ENCODE results near the gene MTAP. TPM values are rescaled to one million over a fixed set of nuclear protein-coding genes. Genes with fewer than 3 reads are reported as not detected.

The MTAP gene
- total RNA-seq, 1 experiment from 2014 or later: not detected

DNA sequence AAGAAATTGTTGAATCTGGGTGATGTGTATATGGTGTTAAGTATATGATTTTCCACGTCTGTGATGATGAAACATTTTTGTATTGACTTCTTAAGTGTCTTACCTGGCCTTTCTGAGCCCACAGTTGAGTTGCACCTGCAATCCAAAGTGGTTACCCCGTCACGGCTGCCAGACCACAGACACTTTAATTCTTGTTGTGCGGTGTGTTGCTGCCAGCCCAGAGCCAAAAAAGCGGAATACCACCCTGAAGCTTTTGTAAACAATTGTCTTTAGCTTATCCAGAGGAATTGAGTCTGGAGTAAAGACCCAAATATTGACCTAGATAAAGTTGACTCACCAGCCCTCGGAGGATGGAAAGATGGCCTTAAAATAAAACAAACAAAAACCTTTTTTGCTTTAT is 35.1 kb downstream of the MTAP start:
- ChIA-PET POLR2A (interaction anchor here (1.8 kb wide), 1 partner anchor 153 kb away, joined by 6 read pairs; no protein-coding TSS in a partner anchor), CTCF (interaction anchor here (0.9 to 2.3 kb wide), 2 partner anchors 16 to 401 kb away, joined by 5 to 7 read pairs; no protein-coding TSS in a partner anchor)
- Mint-ChIP-seq H3K4me3 (ENCODE audit: unreplicated experiment) (no peak overlapping the region), H3K36me3 (ENCODE audit: insufficient read depth, unreplicated experiment) (no peaks in the 10 kb centered on the region), H3K4me1 (ENCODE audit: insufficient read depth, unreplicated experiment) (peaks cover 25% of the 10 kb centered on the region), H3K9me3 (ENCODE audit: unreplicated experiment) (peaks cover under 1% of the 10 kb centered on the region), H3K27ac (ENCODE audit: low read depth, unreplicated experiment) (peak overlapping the region; percentile 73), H3K27me3 (ENCODE audit: insufficient read depth, unreplicated experiment) (no peaks in the 10 kb centered on the region)
- no peak for DNase-seq (ENCODE audit: unreplicated experiment)
- intact Hi-C loops (cut with micrococcal nuclease): loop anchor here (10.0 kb wide), 1 partner anchor 283 kb away; no protein-coding TSS in a partner anchor
- no TSS peak for BruUV-seq (replicated peaks)
- no peak for TF ChIP-seq CTCF (IDR thresholded peaks at IDR 0.05; ENCODE audit: unreplicated experiment)

DNA sequence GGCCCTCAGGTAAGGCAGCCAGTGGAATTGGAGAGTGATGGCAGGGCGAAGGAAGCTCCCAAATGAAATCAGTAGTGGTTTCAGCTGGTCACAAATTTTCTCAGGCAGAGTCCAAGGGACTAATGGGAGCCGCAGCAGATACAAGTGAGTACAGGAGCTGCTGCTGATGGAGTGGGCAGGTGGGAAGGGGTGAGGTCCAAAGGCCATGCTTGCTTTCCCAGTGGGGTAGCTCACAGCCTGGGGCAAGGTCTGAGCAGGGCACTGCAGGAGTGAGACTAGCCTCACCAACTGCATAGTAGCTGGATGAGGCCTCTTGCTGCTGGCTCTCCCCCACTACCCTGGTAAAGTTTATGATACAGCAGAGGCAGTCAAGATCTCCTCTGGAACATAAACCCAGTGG is 38.2 kb downstream of the MTAP start:
- BruUV-seq (replicated peaks): no TSS peak
- Mint-ChIP-seq H3K4me3 (ENCODE audit: unreplicated experiment) (no peak overlapping the region), H3K9me3 (ENCODE audit: unreplicated experiment) (peaks cover 14% of the 10 kb centered on the region), H3K4me1 (ENCODE audit: insufficient read depth, unreplicated experiment) (peaks cover 13% of the 10 kb centered on the region), H3K36me3 (ENCODE audit: insufficient read depth, unreplicated experiment) (no peaks in the 10 kb centered on the region), H3K27ac (ENCODE audit: low read depth, unreplicated experiment) (no peak overlapping the region), H3K27me3 (ENCODE audit: insufficient read depth, unreplicated experiment) (no peaks in the 10 kb centered on the region)
- intact Hi-C loops (cut with micrococcal nuclease): no loop called here
- POLR2A ChIA-PET: no interaction called here
- CTCF ChIA-PET: interaction anchor here (1.0 kb wide), 1 partner anchor 132 kb away, joined by 3 read pairs; no protein-coding TSS in a partner anchor
- no peak for TF ChIP-seq CTCF (IDR thresholded peaks at IDR 0.05; ENCODE audit: unreplicated experiment)
- DNase-seq (ENCODE audit: unreplicated experiment): no peak

GRCh38 chr9:21841133-21841532 is 38.7 kb downstream of the MTAP start:
- Mint-ChIP-seq H3K27me3 (ENCODE audit: insufficient read depth, unreplicated experiment) (no peaks in the 10 kb centered on the region), H3K4me3 (ENCODE audit: unreplicated experiment) (no peak overlapping the region), H3K9me3 (ENCODE audit: unreplicated experiment) (peaks cover 14% of the 10 kb centered on the region), H3K36me3 (ENCODE audit: insufficient read depth, unreplicated experiment) (no peaks in the 10 kb centered on the region), H3K4me1 (ENCODE audit: insufficient read depth, unreplicated experiment) (peaks cover 10% of the 10 kb centered on the region), H3K27ac (ENCODE audit: low read depth, unreplicated experiment) (no peak overlapping the region)
- TF ChIP-seq CTCF (IDR thresholded peaks at IDR 0.05; ENCODE audit: unreplicated experiment): no peak
- POLR2A ChIA-PET: no interaction called here
- intact Hi-C loops (cut with micrococcal nuclease): no loop called here
- BruUV-seq (replicated peaks): no TSS peak
- CTCF ChIA-PET: interaction anchor here (0.6 to 1.0 kb wide), 2 partner anchors 133 to 1749 kb away, joined by 3 read pairs; no protein-coding TSS in a partner anchor
- DNase-seq (ENCODE audit: unreplicated experiment): no peak

DNA sequence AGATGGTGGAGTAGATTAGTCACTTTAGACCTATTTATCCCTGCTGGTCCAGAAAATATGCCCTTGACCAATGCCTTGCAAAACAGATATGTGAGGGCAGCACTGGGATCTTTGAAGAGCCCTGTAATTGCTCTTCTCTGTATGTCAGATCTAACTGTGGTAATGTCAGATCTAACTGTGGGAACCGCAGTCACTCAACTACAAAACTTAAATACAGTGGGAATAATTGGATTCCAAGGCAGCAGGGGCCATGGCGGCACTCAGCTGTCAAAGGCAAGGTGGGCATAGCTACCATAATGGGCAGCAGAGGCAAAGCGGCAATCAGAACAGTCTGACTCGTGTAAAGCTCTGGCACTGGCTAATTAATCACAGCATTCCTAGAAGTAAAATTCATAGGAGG is 46.2 kb downstream of the MTAP start:
- no peak overlapping the region for H3K4me3 Mint-ChIP-seq (ENCODE audit: unreplicated experiment)
- no peak for DNase-seq (ENCODE audit: unreplicated experiment)
- no peaks in the 10 kb centered on the region for H3K4me1 Mint-ChIP-seq (ENCODE audit: insufficient read depth, unreplicated experiment)
- no peaks in the 10 kb centered on the region for H3K36me3 Mint-ChIP-seq (ENCODE audit: insufficient read depth, unreplicated experiment)
- POLR2A ChIA-PET: no interaction called here
- CTCF ChIA-PET: no interaction called here
- no peaks in the 10 kb centered on the region for H3K27me3 Mint-ChIP-seq (ENCODE audit: insufficient read depth, unreplicated experiment)
- no TSS peak for BruUV-seq (replicated peaks)
- peaks cover 7% of the 10 kb centered on the region for H3K9me3 Mint-ChIP-seq (ENCODE audit: unreplicated experiment)
- TF ChIP-seq CTCF (IDR thresholded peaks at IDR 0.05; ENCODE audit: unreplicated experiment): no peak
- H3K27ac Mint-ChIP-seq (ENCODE audit: low read depth, unreplicated experiment): no peak overlapping the region
- intact Hi-C loops (cut with micrococcal nuclease): no loop called here

Data from MCF 10A (cell line).